Activated CD4-positive, alpha-beta T cell treated with anti-CD3 and anti-CD28 coated beads for 36 hours (primary cell): ENCODE measurements around the gene ELOVL6. TPM values are rescaled to one million over a fixed set of nuclear protein-coding genes. Genes with fewer than 3 reads are reported as not detected.
"Not testable (repeated sequence)": the region's sequence is repeated elsewhere in the genome, so short reads cannot be mapped to it uniquely, and the experiment has no call there.

Source experiments
- ATAC-seq: fragments of 200-7000 bp; cut with Tn5 transposase; one replicate; pipeline ENCODE4 v1.10.0; 2021; ENCODE audit warnings: mild to moderate bottlenecking, moderate library complexity
- CTCF ChIA-PET: fragments of 350-600 bp; sonication (Branson Sonifier 250); formaldehyde crosslinking; loops from one replicate; lab custom pipeline; 2021; ENCODE audit warnings: antibody characterized with exemption; lab: Charles Lee
- POLR2A ChIA-PET: fragments of 350-600 bp; sonication (Branson Sonifier 250); formaldehyde crosslinking; loops from one replicate; lab custom pipeline; 2021; ENCODE audit warnings: antibody characterized with exemption, inconsistent platforms; lab: Charles Lee
- DNase-seq: peaks from one replicate; pipeline ENCODE4 v3.0.0-alpha.2; 2020
- H3K27ac Mint-ChIP-seq: one replicate; pipeline ENCODE4 v1.8.0; 2021; ENCODE audit warnings: mixed read lengths
- H3K27me3 Mint-ChIP-seq: one replicate; pipeline ENCODE4 v1.8.0; 2021; ENCODE audit warnings: mixed read lengths
- H3K36me3 Mint-ChIP-seq: one replicate; pipeline ENCODE4 v1.8.0; 2021; ENCODE audit warnings: low read depth, mixed read lengths
- H3K4me1 Mint-ChIP-seq: one replicate; pipeline ENCODE4 v1.8.0; 2021; ENCODE audit warnings: mixed read lengths
- H3K4me3 Mint-ChIP-seq: one replicate; pipeline ENCODE4 v1.8.0; 2021; ENCODE audit warnings: mild to moderate bottlenecking, moderate library complexity, mixed read lengths
- H3K9me3 Mint-ChIP-seq: one replicate; pipeline ENCODE4 v1.8.0; 2021; ENCODE audit warnings: low read depth, mixed read lengths
- intact Hi-C, 2 experiments: fragments of 100-400 bp; cut with DNase I in 1 of 2; cut with micrococcal nuclease in 1 of 2; formaldehyde crosslinking; loops; one replicate each; pipeline versions ENCODE4 v1.14.2 to v1.15.1; 2022 to 2024; cut with DNase I, micrococcal nuclease
- total RNA-seq, 2 experiments: library from RNA; stranded (reverse); gene quantifications; one replicate each; pipeline ENCODE4 v1.2.3, GENCODE V29; 2021

The ELOVL6 gene
- total RNA-seq, 2 experiments from 2014 or later: 10.2 TPM

DNA sequence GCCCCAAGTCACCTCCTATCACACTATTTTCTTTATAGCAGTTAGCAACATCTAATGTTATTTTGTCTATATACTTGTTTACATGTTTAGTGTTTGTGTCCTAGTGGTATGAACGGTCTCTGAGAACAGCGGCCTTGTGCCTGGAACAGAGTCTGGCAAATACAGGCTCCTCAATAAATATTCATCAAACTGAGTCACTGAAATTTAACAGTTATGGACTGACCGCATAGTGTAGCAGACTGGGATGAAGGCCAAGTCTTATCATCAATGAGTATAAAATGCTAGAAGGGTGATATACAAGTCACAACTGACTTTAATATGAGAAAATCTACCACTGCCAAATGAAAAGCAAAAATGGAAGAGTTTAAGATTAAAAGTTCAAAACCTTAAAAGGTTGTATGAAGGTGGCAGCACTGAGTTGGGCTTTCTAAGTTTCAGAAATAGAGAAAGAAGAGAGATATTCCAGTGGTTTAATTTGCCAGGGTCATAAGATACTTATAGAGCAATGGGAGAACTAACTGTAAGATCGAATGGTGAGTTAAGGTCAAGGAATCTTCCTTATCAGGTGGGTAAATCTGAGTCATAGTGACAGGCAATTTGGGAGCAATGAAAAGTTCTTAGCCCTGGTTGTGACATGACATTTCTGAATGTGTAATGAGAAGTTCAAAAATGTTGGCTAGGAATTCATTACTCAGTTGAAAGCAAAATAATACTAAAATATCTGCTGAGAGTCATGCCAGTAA lies 34.9 kb downstream of the ELOVL6 start:
- no peak overlapping the region for H3K4me3 Mint-ChIP-seq
- ChIA-PET POLR2A (interaction anchor here (1.8 kb wide), 1 partner anchor 33 kb away, joined by 5 read pairs; no protein-coding TSS in a partner anchor), CTCF (interaction anchor here (0.5 to 0.6 kb wide), 2 partner anchors 15 to 59 kb away, joined by 3 read pairs; no protein-coding TSS in a partner anchor)
- H3K4me1 Mint-ChIP-seq: peaks cover 34% of the 10 kb centered on the region
- ATAC-seq (no peak), DNase-seq (no peak)
- intact Hi-C loops: loop anchor here in 1 of 2 experiments (2.0 kb wide), 1 partner anchor 77 kb away; no protein-coding TSS in a partner anchor
- H3K9me3 Mint-ChIP-seq: no peaks in the 10 kb centered on the region
- peak overlapping the region; percentile 48 for H3K27ac Mint-ChIP-seq
- H3K36me3 Mint-ChIP-seq: peaks cover 20% of the 10 kb centered on the region
- H3K27me3 Mint-ChIP-seq: no peaks in the 10 kb centered on the region

DNA sequence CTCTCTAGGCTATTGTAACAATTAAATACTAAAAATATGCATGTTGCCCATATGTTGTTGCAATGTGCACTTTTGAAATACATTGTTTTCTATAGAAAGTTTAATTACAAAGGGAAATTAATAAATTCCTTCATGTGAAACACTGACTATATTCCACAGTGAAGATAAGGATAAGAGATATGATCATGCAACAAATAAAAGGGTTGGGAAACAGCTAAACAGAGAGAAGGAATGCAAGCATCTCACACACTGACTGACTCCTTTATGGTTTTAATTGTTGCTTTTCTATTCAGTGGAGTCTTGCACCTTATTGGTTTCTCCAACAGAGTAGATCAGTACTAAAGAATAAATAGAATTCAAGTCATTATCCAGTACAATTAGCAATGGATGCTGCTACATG lies 37.8 kb downstream of the ELOVL6 start:
- peaks cover 23% of the 10 kb centered on the region for H3K4me1 Mint-ChIP-seq
- intact Hi-C loops: no loop called here
- ATAC-seq: no peak

DNA sequence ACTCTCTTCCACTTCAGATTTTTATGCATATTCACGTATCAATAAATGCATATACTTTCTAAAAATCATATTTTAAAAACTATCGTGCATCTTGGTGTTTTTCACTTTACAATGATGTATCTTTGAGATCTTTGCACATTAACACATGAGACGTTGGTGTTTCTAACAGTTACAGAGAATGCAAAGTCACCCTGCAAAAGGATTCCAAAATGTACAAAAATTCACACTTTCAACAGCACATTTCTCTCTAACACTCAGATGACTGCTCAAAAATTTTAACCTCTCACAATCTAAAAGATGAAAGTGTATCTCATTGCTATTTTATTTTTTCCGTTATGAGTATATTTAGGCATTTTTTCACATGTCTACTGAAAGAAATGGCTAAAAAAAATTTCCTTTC lies 38.9 kb downstream of the ELOVL6 start:
- DNase-seq (no peak), ATAC-seq (no peak)
- ChIA-PET CTCF (no interaction called here), POLR2A (no interaction called here)
- intact Hi-C loops: no loop called here
- Mint-ChIP-seq H3K27me3 (no peaks in the 10 kb centered on the region), H3K4me1 (peaks cover 13% of the 10 kb centered on the region), H3K27ac (no peak overlapping the region), H3K36me3 (peaks cover 17% of the 10 kb centered on the region), H3K4me3 (no peak overlapping the region), H3K9me3 (no peaks in the 10 kb centered on the region)

More for the DNA sequence above, 37.8 kb downstream of the ELOVL6 start:
- H3K27me3 Mint-ChIP-seq: no peaks in the 10 kb centered on the region
- no peak overlapping the region for H3K4me3 Mint-ChIP-seq
- H3K27ac Mint-ChIP-seq: no peak overlapping the region
- no peak for DNase-seq
- POLR2A ChIA-PET: no interaction called here
- CTCF ChIA-PET: interaction anchor here (1.2 kb wide), 1 partner anchor 12 kb away, joined by 3 read pairs; no protein-coding TSS in a partner anchor
- H3K9me3 Mint-ChIP-seq: no peaks in the 10 kb centered on the region
- H3K36me3 Mint-ChIP-seq: peaks cover 20% of the 10 kb centered on the region

DNA sequence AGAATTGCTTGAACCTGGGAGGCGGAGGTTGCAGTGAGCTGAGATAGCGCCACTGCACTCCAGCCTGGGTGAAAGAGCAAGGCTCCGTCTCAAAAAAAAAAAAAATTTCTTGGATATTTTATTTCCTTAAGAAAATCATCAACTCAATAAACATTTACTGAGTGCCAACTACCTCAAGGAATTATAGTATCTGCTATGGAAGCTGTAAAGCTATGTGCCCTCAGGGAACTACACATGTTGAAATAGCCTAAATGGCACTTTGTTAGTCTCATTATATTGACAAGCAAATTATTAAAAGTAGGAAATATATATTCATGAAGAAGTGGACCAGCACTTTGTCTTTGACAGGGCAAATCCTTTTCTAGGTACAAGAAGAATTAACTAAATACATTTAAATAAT lies 40.8 kb downstream of the ELOVL6 start:
- intact Hi-C loops: no loop called here
- Mint-ChIP-seq H3K9me3 (no peaks in the 10 kb centered on the region), H3K4me1 (no peaks in the 10 kb centered on the region), H3K27me3 (no peaks in the 10 kb centered on the region), H3K27ac (no peak overlapping the region), H3K4me3 (no peak overlapping the region), H3K36me3 (peaks cover 6% of the 10 kb centered on the region)
- POLR2A ChIA-PET: interaction anchor here (0.6 kb wide), 1 partner anchor 373 kb away, joined by 10 read pairs; no protein-coding TSS in a partner anchor
- DNase-seq (no peak), ATAC-seq (no peak)
- CTCF ChIA-PET: interaction anchor here (0.7 kb wide), 1 partner anchor 17 kb away, joined by 3 read pairs; no protein-coding TSS in a partner anchor

DNA sequence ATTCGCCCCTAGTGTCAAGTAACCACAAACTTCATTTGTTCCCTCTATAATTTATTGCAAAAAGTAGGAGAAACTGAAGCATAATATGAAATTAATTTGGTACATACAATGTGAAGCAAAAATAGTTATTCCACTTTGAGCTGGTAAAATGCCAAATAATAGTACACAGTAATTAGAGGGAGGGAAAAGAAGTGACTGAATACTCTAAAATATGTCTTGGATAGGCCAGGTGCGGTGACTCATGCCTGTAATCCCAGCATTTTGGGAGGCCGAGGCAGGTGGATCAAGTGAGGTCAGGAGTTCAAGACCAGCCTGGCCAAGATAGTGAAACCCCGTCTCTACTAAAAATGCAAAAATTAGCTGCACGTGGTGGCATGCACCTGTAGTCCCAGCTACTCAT lies 41.2 kb downstream of the ELOVL6 start:
- ATAC-seq, H3K36me3 Mint-ChIP-seq, intact Hi-C loops, H3K9me3 Mint-ChIP-seq, H3K4me3 Mint-ChIP-seq, DNase-seq, H3K27me3 Mint-ChIP-seq, H3K27ac Mint-ChIP-seq, H3K4me1 Mint-ChIP-seq, POLR2A ChIA-PET: not testable (repeated sequence)
- CTCF ChIA-PET: interaction anchor here (0.7 kb wide), 1 partner anchor 17 kb away, joined by 3 read pairs; no protein-coding TSS in a partner anchor

DNA sequence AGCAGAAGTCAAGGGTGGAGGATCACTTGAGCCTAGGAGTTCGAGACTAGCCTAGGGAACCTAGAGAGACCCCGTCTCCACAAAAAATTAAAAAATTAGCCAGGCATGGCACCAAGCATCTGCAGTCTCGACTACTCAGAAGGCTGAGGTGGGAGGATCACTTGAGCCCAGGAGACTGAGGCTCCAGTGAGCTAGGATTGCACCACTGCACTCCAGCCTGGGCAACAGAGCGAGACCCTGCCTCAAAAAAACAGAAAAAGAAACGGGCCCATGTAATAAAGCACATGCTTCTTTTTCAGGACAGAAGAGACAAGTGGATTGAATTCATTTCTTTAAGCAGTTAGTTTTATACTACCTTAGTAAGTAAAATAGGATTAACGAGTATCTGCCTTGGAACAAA lies 42.0 kb downstream of the ELOVL6 start:
- POLR2A ChIA-PET: no interaction called here

DNA sequence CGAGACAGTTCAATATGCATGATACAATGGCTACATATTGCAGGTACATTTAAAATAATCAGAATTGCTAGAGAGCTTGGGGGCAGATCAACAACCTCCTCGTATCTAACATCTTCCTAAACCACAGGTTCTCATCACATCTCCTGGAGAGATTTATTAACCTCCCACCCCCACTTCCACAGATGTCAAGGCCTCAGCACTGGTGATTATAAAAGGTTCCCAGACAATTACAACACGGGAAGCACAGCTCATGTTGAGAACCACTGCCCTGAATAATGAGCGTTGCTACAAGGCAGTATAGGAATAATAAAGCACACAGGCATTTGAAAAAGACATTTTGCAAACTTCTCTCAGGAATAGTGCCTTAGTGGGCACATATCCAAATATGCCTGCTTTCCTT lies 42.8 kb downstream of the ELOVL6 start:
- Mint-ChIP-seq H3K27me3 (no peaks in the 10 kb centered on the region), H3K9me3 (no peaks in the 10 kb centered on the region), H3K4me3 (no peak overlapping the region), H3K36me3 (no peaks in the 10 kb centered on the region), H3K27ac (no peak overlapping the region), H3K4me1 (no peaks in the 10 kb centered on the region)
- ChIA-PET CTCF (interaction anchor here (1.3 to 1.6 kb wide), 2 partner anchors 9 to 55 kb away, joined by 3 to 4 read pairs; no protein-coding TSS in a partner anchor), POLR2A (no interaction called here)
- intact Hi-C loops: no loop called here
- ATAC-seq (no peak), DNase-seq (no peak)

More for the DNA sequence above, 42.0 kb downstream of the ELOVL6 start:
- no peak for DNase-seq
- Mint-ChIP-seq H3K4me1 (no peaks in the 10 kb centered on the region), H3K9me3 (no peaks in the 10 kb centered on the region), H3K27ac (no peak overlapping the region), H3K27me3 (no peaks in the 10 kb centered on the region), H3K36me3 (peaks cover under 1% of the 10 kb centered on the region), H3K4me3 (no peak overlapping the region)
- CTCF ChIA-PET: interaction anchor here (1.3 to 1.6 kb wide), 2 partner anchors 8 to 54 kb away, joined by 3 to 4 read pairs; no protein-coding TSS in a partner anchor
- intact Hi-C loops: no loop called here
- no peak for ATAC-seq

DNA sequence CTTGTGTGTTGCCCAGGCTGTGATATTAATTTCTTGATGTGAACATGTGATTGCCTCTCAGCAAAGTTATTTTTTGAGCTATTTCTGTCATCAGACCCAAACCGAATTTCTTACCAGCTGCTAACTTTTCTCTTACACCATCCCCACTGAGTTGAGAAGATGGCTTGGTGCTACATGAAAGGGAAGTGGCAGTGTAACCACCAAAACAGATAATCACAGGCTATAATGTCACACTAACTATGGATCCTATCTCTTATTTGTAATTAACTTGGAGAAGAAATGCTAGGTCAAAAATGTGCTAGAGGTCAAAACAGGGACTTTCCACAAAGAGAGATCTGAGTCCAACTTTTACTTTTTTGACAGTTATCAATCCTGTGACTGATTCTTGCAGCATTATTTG lies 43.8 kb downstream of the ELOVL6 start:
- no peak for ATAC-seq
- H3K36me3 Mint-ChIP-seq: no peaks in the 10 kb centered on the region
- no peak overlapping the region for H3K4me3 Mint-ChIP-seq
- no peaks in the 10 kb centered on the region for H3K27me3 Mint-ChIP-seq
- CTCF ChIA-PET: no interaction called here
- POLR2A ChIA-PET: no interaction called here
- intact Hi-C loops: no loop called here
- no peak overlapping the region for H3K27ac Mint-ChIP-seq
- H3K9me3 Mint-ChIP-seq: no peaks in the 10 kb centered on the region
- H3K4me1 Mint-ChIP-seq: no peaks in the 10 kb centered on the region
- no peak for DNase-seq

DNA sequence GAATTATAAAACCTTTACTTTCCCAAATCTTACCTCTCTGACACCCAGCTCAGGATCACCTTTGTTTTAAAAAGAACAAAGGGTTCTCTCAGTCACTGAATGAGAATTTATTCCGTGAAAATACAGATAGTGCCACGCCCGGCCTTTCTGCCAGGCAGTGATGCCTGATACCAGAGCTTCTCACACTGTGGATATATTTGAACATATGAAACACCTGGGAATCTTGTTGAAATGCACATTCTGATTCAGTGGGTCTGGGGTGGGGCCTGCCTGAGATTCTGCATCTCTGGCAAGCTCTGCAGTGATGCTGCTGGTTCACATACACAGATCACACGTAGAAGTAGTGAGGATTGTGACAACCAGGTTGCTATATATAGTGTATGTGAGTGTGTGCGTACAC lies 46.0 kb downstream of the ELOVL6 start:
- ChIA-PET CTCF (interaction anchor here (1.2 kb wide), 1 partner anchor 33 kb away, joined by 3 read pairs; no protein-coding TSS in a partner anchor), POLR2A (no interaction called here)
- H3K9me3 Mint-ChIP-seq: no peaks in the 10 kb centered on the region
- ATAC-seq (no peak), DNase-seq (no peak)
- no peaks in the 10 kb centered on the region for H3K4me1 Mint-ChIP-seq
- H3K36me3 Mint-ChIP-seq: no peaks in the 10 kb centered on the region
- H3K4me3 Mint-ChIP-seq: no peak overlapping the region
- no peak overlapping the region for H3K27ac Mint-ChIP-seq
- intact Hi-C loops: no loop called here
- no peaks in the 10 kb centered on the region for H3K27me3 Mint-ChIP-seq

DNA sequence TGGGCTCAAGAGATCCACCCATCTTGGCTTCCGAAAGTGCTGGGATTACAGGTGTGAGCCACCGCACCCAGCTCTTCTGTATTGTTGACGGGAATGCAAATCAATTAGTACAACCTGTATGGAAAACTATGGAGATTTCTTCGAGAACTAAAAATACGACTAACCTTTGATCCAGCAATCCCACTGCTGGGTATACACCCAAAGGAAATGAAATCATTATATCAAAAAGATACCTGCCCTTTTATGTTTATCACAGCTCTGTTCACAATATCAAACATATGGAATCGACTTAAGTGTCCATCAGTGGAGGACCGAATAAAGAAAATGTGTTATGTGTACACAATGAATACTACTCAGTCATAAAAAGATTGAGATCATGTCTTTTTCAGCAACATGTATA lies 49.3 kb downstream of the ELOVL6 start:
- Mint-ChIP-seq H3K9me3 (no peaks in the 10 kb centered on the region), H3K27ac (no peak overlapping the region), H3K36me3 (peaks cover 5% of the 10 kb centered on the region), H3K4me3 (no peak overlapping the region), H3K4me1 (no peaks in the 10 kb centered on the region), H3K27me3 (no peaks in the 10 kb centered on the region)
- ATAC-seq (no peak), DNase-seq (no peak)
- ChIA-PET CTCF (interaction anchor here (0.6 to 1.0 kb wide), 2 partner anchors 15 to 98 kb away, joined by 3 read pairs; no protein-coding TSS in a partner anchor), POLR2A (no interaction called here)
- intact Hi-C loops: no loop called here

DNA sequence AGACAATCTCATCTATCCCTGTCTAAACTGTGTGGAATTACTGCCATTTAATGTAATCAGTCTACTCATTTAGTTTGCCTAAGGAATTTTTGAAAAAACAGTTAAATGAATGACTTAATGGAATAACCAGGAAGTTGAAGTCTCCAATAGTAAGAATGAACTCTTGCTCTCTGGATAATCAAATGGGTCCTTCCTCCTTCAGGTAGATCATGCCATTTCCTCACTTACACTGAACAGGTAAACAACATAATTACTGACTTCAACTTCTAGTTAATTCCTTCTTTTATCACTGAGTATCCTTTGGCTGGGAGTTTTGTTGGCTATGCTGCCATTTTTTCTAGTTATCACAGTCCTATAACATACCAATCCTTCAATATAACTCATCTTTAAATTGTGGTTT lies 56.0 kb downstream of the ELOVL6 start:
- CTCF ChIA-PET: no interaction called here
- POLR2A ChIA-PET: no interaction called here
- intact Hi-C loops: no loop called here
- no peaks in the 10 kb centered on the region for H3K27me3 Mint-ChIP-seq
- H3K4me3 Mint-ChIP-seq: no peak overlapping the region
- H3K4me1 Mint-ChIP-seq: no peaks in the 10 kb centered on the region
- DNase-seq: no peak
- H3K27ac Mint-ChIP-seq: no peak overlapping the region
- no peak for ATAC-seq
- no peaks in the 10 kb centered on the region for H3K9me3 Mint-ChIP-seq
- H3K36me3 Mint-ChIP-seq: peaks cover 5% of the 10 kb centered on the region
